Measurements from ENCODE around the gene DCTPP1.
A peak's percentile ranks its signal among the peaks of the same experiment; 100 is the strongest.
"Not testable (repeated sequence)": the region's sequence is repeated elsewhere in the genome, so short reads cannot be mapped to it uniquely, and the experiment has no call there.

Gene DCTPP1

DNA sequence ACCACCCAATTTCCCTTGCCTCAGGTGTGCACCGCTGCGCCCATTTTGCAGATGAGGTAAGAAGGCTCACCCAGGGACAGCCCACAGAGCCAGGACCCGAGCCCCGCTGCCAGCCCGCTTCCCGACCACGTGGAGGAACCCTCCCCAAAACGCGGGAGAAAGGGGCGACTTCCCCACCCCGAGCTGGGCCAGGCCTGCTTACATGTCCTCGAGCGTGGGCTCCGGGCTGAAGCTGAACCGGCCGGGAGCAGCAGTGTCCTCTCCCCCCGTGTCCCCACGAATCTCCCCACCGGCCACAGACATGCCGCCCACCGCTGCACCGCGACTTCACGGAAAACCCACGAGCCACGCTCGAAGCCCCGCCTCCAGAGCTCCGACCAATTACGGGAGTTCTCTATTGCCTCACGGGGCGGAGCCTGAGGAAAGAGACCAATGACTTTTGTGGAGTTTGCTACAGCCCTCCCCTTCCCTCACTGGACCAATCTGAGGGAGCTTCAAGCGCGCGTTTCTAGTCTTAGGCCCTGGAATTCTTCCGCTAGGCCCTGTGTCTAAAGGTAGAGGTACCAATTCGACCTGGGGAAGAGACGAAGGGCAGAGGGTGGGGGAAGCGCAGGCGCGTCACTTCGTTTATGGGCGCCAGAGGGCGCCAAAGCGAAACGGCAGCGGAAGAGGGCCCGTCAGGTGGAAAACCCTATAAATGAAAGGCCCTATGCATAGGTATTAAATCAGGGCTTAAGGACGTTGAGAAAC lies at the start of gene DCTPP1:
DCTPP1 (minus strand) TSS at position 353 of the 750 bp plus-strand sequence; CDS start at position 303, 50 bp downstream.
- peak; percentile 92 for DNase-seq

DNA sequence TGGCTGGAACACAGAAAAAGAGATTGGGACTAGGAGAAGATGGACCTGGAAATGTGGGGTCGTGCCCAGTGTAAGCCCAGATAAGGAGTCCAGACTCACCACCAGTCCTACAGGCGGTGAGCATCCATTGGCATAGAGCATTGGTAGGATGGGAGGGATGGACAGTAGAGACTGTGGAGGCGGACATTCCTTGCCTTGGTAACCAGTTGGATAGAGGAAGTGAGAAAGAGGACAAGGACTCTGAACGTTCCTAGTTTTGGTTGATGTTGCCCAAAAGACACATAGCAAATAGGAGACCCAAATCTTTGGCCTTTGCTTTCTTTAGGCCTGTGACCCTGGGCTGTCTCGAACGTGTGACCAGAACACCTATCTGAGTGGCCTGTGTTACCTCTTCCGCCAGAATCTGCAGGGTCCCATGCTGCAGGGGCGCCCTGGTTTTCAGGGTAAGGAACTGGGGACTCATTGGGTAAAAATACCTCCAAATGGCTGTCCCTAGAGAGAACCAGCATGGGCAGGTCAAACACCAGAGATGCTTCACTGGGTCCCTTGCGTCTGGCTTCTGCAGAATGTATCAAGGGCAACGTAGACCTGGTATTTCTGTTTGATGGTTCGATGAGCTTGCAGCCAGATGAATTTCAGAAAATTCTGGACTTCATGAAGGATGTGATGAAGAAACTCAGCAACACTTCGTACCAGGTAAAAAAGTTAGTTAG lies 49.1 kb upstream of the DCTPP1 start:
- DNase-seq: no peak

GRCh38 chr16:30477773-30478172 lies 47.9 kb upstream of the DCTPP1 start:
- DNase-seq: not testable (repeated sequence)

DNA sequence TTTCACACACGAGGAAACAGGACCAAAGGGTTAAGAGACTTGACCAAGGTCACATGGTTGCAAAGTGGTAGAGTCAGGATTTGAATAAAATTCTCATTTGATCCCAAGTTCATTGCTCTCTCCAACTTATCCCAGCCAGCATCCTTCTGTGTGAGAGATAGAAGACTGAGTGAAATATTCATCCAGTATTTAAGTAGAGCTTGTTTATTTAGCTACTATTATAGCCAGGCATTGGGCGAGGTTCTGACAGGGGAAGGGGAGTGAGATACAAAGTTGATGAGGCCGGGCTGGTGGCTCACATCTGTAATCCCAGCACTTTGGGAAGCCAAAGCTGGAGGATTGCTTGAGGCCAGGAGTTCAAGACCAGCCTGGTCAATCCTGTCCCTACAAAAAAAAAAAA lies 47.2 kb upstream of the DCTPP1 start:
- DNase-seq: no peak

- no peak for DNase-seq
Measured at GRCh38 chr16:30474684-30475083, 44.9 kb upstream of the DCTPP1 start.

DNA sequence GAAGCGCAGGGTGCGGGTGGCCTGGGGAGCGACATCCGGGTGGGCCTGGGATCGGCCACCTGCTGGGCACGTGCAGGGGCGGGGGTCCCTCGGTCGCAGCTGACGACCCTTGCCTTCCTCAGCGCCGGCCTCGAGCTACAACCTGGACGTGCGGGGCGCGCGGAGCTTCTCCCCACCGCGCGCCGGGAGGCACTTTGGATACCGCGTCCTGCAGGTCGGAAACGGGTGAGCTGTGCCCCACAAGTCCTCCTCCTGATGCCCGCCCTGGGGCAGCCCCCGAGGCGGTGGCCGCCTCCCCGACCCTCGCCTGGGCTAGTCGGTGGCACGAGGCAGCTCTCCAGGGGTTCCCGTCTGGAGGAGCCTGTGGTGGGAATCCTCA lies 44.2 kb upstream of the DCTPP1 start:
- no peak for DNase-seq

GRCh38 chr16:30473231-30474073 lies 43.6 kb upstream of the DCTPP1 start:
- no peak for DNase-seq

DNA sequence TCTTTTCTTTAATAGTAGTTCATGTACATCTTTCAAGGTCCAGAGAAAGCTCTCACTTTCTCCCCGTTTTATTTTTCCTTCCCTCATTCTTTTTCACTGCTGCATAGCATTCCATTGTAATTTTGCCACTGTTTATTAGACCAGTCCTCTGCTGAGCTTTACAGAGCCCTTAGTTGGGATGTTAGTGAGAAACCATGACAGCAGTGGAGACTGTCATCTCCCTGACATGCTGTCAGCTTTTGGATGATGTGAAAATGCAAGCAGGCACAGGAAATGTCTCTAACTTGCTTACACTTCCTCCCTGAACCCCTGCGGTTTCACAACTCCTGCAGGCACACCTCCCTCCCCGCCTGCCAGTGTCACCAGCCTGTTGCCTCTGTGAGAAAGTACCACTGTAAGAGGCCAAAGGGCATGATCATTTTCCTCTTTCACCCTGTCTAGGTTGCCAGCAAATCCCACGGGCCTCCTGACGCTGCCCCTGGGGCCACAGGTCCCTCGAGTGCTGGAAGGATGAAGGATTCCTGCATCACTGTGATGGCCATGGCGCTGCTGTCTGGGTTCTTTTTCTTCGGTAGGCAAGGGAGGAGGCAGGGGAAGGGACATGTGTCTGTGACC lies 42.6 kb upstream of the DCTPP1 start, which contains the start of gene ITGAL:
ITGAL (plus strand) TSS at position 415 of the 615 bp plus-strand sequence; CDS start at position 511, 96 bp downstream.
- DNase-seq: no peak

- DNase-seq: no peak
Measured at GRCh38 chr16:30470632-30470995, 40.8 kb upstream of the DCTPP1 start.

- DNase-seq: no peak
Measured at GRCh38 chr16:30470170-30470512, 40.3 kb upstream of the DCTPP1 start.

DNA sequence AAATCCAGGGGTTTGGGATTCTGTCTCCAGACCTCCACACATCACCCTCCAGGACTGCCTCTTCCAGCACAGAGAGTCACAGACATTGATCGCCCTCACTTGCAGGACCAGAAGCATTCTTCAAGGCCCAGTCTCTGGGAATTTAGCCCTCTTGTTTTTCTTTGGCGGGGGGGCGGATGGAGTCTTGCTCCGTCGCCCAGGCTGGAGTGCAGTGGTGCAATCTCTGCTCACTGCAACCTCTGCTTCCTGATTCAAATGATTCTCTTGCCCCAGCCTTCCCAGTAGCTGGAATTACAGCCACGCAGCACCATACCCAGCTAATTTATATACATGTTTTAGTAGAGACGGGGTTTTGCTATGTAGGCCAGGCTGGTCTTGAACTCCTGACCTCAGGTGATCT lies 34.2 kb upstream of the DCTPP1 start:
- DNase-seq: no peak

- not testable (repeated sequence) for DNase-seq
Measured at GRCh38 chr16:30461426-30461825, 31.6 kb upstream of the DCTPP1 start.

- DNase-seq: no peak
Measured at GRCh38 chr16:30459456-30459855, 29.6 kb upstream of the DCTPP1 start.

- no peak for DNase-seq
Measured at GRCh38 chr16:30458561-30459394, 28.9 kb upstream of the DCTPP1 start.

GRCh38 chr16:30457743-30458560 lies 28.1 kb upstream of the DCTPP1 start:
- DNase-seq: no peak

DNA sequence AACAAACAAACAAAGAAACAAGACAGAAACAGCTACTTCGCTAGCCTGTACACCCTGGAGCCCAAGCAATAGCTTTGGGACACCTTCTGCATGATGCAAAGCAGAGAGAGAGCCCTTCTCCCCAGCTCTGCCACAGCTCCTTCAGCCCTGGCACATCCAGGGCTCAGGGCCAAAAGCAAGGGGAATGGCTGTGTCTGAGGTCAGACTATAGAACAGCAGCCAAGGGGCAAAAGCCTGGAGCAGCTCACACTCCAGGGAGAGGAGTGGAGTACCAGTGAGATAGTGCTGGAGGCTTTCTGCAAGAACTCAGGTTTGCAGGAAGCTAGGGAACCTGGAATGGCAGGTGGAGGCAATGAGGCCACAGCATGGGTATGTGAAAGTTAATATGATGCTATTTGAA lies 27.4 kb upstream of the DCTPP1 start:
- DNase-seq: no peak

DNA sequence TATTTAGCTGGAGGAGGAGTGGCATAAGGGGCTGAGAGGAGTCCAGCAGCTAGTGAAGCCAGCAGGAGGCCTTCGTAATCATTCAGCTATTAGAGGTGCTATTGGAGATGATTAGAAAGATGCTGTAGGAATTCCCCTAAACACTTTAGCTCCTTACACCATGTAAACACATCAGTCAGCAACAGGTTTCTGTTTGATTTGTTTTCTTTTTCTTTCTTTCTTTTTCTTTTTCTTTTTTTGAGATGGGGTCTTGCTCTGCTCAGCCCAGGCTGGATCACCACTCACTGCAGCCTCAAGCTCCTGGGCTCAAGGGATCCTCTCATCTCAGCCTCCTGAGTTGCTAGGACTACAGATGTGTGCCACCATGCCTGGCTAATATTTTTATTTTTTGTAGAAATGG lies 26.5 kb upstream of the DCTPP1 start:
- no peak for DNase-seq

DNA sequence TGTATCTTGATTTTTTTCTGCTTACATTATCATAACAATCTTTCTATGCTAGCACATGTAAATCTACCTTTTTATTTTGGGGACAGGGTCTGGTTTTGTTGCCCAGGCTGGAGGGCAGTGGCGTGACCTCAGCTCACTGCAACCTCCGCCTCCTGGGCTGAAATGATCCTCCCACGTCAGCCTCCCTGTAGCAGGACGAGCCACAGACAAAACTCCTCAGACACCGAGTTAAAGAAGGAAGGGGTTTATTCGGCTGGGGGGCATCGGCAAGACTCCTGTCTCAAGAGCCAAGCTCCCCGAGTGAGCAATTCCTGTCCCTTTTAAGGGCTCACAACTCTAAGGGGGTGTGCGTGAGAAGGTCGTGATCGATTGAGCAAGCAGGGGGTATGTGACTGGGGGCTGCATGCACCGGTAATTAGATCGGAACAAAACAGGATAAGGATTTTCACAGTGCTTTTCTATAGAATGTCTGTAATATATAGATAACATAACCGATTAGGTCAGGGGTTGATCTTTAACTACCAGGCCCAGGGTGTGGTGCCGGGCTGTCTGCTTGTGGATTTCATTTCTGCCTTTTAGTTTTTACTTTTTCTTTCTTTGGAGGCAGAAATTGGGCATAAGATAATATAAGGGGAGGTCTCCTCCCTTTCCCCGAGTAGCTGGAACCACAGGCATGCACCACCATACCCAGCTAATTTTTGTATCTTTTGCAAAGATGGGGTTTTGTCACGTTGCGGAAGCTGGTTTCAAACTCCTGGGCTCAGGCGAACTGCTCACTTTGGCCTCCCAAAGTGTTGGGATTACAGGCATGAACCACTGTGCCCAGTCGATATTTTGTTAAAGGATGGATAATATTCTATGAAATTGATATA lies 23.1 kb upstream of the DCTPP1 start:
- not testable (repeated sequence) for DNase-seq

DNA sequence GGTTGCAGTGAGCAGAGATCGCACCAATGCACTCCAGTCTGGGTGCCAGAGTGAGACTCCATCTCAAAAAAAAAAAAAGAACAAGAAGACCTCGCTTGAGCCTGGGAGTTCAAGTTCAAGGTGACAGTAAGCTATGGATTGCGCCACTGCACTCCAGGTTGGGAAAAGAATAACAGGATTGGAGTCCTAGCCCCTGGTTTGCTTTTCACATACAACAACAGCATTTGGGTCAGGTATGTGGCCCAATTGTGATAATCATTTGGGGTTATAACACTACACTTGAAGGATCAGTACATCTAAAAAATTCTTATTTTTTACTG lies 19.2 kb upstream of the DCTPP1 start:
- DNase-seq: no peak

DNA sequence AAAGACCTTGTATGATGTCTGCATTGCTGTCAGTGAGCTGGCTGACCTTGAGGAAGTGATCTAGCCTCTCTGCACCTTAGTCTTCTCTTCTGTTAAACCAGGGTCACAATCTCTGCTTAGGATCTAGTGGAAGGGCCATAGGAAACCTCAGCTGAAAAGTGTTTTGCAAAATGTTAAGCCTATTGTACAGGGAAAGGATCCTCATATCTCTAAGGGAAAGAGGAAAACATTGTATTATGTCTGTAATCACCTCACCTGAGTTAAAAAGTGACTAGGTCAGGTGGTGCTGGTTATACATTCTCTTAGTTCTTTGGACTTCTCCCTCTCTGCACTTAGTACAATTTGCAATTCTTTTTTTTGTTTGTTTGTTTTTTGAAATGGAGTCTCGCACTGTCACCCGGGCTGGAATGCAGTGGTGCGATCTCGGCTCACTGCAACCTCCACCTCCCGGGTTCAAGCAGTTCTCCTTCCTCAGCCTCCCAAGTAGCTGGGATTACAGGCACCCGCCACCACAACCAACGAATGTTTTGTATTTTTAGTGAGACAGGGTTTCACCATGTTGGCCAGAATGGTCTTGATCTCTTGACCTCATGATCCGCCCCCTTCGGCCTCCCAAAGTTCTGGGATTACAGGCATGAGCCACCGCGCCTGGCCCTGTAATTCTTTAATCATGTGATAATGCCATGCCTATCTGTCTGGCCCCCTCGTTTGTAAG lies 17.8 kb upstream of the DCTPP1 start:
- DNase-seq: no peak
